HG03460 (cell line): Measurements from ENCODE around the gene DNAI4.
"Not testable (repeated sequence)": the region's sequence is repeated elsewhere in the genome, so short reads cannot be mapped to it uniquely, and the experiment has no call there.

Experiments
- ATAC-seq: cut with Tn5 transposase; IDR thresholded peaks from one replicate; pipeline ENCODE4 v1.9.1; 2021; ENCODE audit not compliant: unreplicated experiment

The DNAI4 gene, protein sequence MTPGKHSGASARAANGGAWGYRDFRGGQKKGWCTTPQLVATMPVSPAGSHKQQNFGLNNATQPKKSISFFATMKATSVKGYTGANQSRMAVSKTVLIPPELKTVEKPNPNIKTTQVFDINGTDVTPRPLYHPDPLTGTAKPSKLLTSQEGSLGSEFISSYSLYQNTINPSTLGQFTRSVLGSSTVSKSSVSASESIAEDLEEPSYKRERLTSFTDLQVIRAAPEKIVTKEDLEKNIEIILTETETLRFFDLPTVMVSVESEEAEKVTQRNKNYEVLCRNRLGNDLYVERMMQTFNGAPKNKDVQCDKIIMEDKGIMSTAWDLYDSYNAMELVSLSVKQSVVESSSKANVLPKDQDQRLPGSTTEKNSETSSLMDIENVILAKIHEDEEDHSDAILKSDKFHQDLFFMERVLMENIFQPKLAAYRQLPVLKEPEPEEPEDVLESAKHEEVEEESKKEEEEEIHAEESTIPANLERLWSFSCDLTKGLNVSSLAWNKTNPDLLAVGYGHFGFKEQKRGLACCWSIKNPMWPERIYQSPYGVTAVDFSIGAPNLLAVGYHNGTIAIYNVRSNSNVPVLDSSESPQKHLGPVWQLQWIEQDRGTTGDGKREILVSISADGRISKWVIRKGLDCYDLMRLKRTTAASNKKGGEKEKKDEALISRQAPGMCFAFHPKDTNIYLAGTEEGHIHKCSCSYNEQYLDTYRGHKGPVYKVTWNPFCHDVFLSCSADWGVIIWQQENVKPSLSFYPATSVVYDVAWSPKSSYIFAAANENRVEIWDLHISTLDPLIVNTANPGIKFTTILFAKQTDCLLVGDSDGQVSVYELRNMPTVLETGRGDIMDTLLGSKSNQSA

DNA sequence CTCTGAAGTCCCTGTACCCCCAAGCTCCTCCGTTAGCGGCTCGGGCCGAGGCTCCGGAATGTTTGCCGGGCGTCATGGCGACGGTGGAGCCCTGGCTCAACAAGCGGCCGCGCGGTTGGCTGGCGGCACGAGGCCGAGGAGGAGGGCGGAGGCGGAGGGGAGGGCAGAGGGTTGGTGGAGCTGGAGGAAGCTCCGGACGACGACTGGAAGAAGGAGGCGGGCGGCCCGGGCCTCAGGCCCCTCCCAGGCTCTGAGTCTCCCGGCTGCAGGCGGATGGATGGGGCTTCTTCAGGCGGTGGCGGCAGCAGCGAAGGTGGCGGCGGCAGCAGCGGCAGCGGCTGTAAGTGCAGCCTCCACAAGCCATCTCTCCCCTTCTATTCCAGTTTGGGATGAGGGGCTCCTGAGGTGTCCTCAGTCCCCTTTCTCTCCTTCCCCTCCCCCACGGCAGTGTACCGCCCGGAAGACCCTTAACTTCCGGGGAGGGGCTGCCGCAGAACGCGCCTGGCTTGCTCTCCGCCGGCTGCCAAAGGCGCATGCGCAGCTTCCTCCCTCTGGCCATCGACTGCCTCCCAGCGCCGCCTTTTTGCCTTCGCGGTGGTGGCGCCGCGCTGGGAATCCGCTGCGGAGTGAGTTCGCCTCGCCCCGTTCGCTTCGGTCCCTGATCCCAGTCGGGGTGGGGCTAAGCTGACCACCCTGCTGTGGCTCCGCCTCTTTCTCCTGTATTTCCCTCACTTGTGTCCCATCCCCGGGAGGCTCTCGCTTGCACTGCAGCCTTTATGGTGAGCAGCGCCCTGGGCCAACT is at the start of gene DNAI4, which contains the start of gene MIER1:
Gene DNAI4 (minus strand): TSS at position 101 of the 802 bp plus-strand sequence. CDS start 25 bp downstream, at position 76.
Gene MIER1 (plus strand): TSS at position 235 of the 802 bp plus-strand sequence. CDS start 39 bp downstream, at position 274.
- peak; percentile 93 for ATAC-seq

DNA sequence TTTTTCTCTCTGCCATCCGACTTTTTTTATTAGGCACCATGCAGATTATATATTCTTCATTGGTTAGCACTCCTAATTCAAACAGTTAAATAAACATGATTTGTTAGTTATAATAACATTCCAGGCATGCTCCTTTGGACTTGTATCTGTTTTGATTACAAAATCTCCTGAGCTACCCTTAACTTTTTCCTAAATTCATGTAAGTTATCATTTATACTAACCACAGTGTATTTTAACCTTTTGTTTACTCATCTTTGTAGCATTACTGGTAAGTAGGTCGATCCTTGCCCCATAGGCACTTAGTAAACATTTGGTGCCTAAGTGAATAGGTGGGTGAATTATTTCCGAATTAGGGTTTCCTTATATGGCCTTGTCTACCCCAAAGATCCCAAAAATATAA is 43.9 kb upstream of the DNAI4 start:
- no peak for ATAC-seq

- ATAC-seq = not testable (repeated sequence)
Measured at GRCh38 chr1:66966188-66966873, 41.7 kb upstream of the DNAI4 start.

GRCh38 chr1:66957938-66958337 is 33.3 kb upstream of the DNAI4 start:
- no peak for ATAC-seq

GRCh38 chr1:66954208-66954607 is 29.6 kb upstream of the DNAI4 start:
- ATAC-seq = peak; percentile 86

- ATAC-seq = no peak
Measured at GRCh38 chr1:66951513-66951912, 26.9 kb upstream of the DNAI4 start.

- no peak for ATAC-seq
Measured at GRCh38 chr1:66947267-66947666, 22.6 kb upstream of the DNAI4 start.

GRCh38 chr1:66945316-66945715 is 20.7 kb upstream of the DNAI4 start:
- ATAC-seq = no peak

GRCh38 chr1:66944330-66945274 is 19.9 kb upstream of the DNAI4 start:
- ATAC-seq = no peak

- no peak for ATAC-seq
Measured at GRCh38 chr1:66943361-66943969, 18.8 kb upstream of the DNAI4 start.

GRCh38 chr1:66940981-66941380 is 16.3 kb upstream of the DNAI4 start:
- ATAC-seq = no peak

DNA sequence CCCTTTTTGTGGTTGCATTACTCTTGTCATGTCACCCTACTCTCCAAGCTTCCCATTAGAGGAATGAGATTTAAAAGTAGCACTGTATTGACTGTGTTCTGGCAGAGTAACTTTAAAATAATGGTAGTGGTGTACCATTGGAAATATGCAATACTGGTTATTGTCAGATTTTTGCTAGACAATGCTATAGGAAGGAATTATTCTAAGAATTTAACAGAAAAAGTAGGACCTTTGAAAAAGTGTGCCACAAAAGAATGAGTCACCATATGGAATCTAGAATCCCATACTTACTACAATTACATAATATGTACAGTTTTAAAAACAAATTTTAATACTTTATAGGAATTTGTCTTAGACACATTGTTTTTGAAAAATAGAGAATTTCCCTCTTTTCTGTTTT is 14.0 kb upstream of the DNAI4 start:
- ATAC-seq = no peak

- ATAC-seq = no peak
Measured at GRCh38 chr1:66937529-66938234, 13.0 kb upstream of the DNAI4 start.

GRCh38 chr1:66933887-66934700 is 9.4 kb upstream of the DNAI4 start:
- no peak for ATAC-seq

DNA sequence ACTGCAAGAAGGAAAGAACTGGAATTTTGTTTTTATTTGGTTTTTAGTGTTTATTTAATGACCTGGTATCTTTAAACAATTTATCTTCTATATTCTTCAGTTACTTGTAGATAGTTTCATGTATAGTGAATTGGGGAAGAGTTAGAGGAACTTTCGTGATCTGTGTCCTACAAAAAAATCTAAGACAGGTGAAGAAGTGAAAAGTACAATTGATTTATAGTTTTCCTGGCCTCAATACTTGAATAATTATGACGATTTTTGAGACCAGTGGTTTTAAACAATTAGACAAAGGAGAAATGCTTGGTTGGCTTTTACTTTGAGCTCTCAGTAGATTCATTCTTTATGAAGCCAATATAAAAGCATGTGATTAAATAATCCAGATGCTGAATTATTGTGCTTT is 7.6 kb upstream of the DNAI4 start:
- ATAC-seq = no peak

DNA sequence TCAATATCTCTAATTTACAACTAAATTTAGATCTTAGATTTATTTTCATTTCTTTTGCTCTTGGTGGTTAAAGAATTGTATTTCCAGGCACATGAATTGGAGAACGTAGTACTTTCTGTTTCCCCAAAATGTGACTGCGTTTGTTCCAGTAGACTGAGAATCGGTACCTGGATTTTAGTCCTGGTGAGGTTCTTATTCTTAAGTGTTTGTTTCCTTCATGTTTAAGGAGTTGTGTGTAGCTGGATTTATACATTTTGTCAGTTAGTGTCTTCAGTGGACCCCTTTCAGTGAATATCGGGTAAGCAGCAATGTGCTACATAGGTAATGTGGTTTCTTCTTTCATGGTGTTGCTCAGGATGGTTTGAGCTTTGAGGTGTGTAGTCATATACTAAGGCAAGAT is 6.9 kb upstream of the DNAI4 start:
- no peak for ATAC-seq

- ATAC-seq = no peak
Measured at GRCh38 chr1:66930823-66931174, 6.1 kb upstream of the DNAI4 start.
